ENCODE measurements around the gene HMGCS1. TPM values are rescaled to one million over a fixed set of nuclear protein-coding genes. Genes with fewer than 3 reads are reported as not detected.

Gene HMGCS1
- total and polyA plus RNA-seq, 2 of the 8 experiments (the other 6 are each of a cell fraction or from before 2014, with no cell fraction given): 63.6 to 236 TPM

- WGBS, 2 experiments (ENCODE audit: extremely low coverage in 1 of 2, insufficient coverage in 1 of 2, insufficient read length in 1 of 2, insufficient replicate concordance in 2 of 2, low coverage in 1 of 2, low lambda C conversion rate in 2 of 2, missing lambda C conversion rate in 1 of 2): 84% methylated on average over 6 of the region's 6 CpGs; no CpG with 5 or more reads in 1 of the 2 experiments
- no peak overlapping the region for H3K4me3 ChIP-seq (ENCODE audit: extremely low read depth in 1 of 4, insufficient read depth in 2 of 4, low read depth in 3 of 4, low read length in 4 of 4)
- H3K79me2 ChIP-seq (ENCODE audit: control insufficient read depth in 1 of 2, insufficient read depth in 2 of 2, low read length in 2 of 2): peaks cover 29 to 35% of the 10 kb centered on the region in 2 experiments
- H4K91ac ChIP-seq (replicated peaks; ENCODE audit: insufficient read length, low read length): peak overlapping the region; percentile 31
- H3K27ac ChIP-seq (ENCODE audit: low read depth, low read length): no peak overlapping the region
- POLR2A ChIA-PET (ENCODE audit: partially characterized antibody): no interaction called here
- peaks cover 15 to 22% of the 10 kb centered on the region in 2 experiments for H4K20me1 ChIP-seq (replicated peaks in 1 of 2; ENCODE audit: control insufficient read depth in 1 of 2, insufficient read depth in 2 of 2, low read length in 2 of 2)
- no peak overlapping the region for H4K5ac ChIP-seq (ENCODE audit: insufficient read length, low read depth, low read length)
- no peaks in the 10 kb centered on the region for H3K27me3 ChIP-seq (replicated peaks in 1 of 4; ENCODE audit: control insufficient read depth in 3 of 4, extremely low read depth in 1 of 4, insufficient read depth in 3 of 4, low read length in 3 of 4)
- CTCF ChIA-PET (ENCODE audit: partially characterized antibody): no interaction called here
- H3K23me2 ChIP-seq (ENCODE audit: low read depth, low read length): peaks cover 2% of the 10 kb centered on the region
- H3K18ac ChIP-seq (ENCODE audit: extremely low read depth, low read length): no peak overlapping the region
- H3K79me1 ChIP-seq (ENCODE audit: low read depth, low read length): no peaks in the 10 kb centered on the region
- H3K14ac ChIP-seq (ENCODE audit: insufficient read length): no peak overlapping the region
- no peak overlapping the region; the same call in 1 of the 2 replicates for H2BK20ac ChIP-seq (ENCODE audit: low read length)
- peak overlapping the region; percentile 97; the same call in 1 of the 2 replicates for H2BK5ac ChIP-seq (ENCODE audit: low read depth, low read length)
- peaks cover 0 to 12% (median 7%) of the 10 kb centered on the region in 4 experiments; a peak in 6 of 7 replicates for H3K4me1 ChIP-seq (replicated peaks in 1 of 4; ENCODE audit: control insufficient read depth in 3 of 4, insufficient read depth in 4 of 4, low read length in 3 of 4)
- DNase-seq (ENCODE audit: low read depth in 1 of 2, low spot score in 2 of 2): no peak
- H3K4ac ChIP-seq (replicated peaks; ENCODE audit: insufficient read length, low read depth, low read length): no peak overlapping the region
- no peak overlapping the region for H2AK5ac ChIP-seq (ENCODE audit: low read depth, low read length)
- FAIRE-seq: no peak
- H3K4me2 ChIP-seq (ENCODE audit: insufficient read depth in 1 of 2, low read depth in 2 of 2, low read length in 2 of 2): no peak overlapping the region; a peak in 1 of 4 replicates
- peaks cover 0 to 11% (median 0%) of the 10 kb centered on the region in 4 experiments; a peak in 1 of 8 replicates for H3K36me3 ChIP-seq (ENCODE audit: control insufficient read depth in 2 of 4, insufficient read depth in 4 of 4, low read length in 3 of 4)
- H3K56ac ChIP-seq (replicated peaks; ENCODE audit: insufficient read length, low read depth, low read length): no peak overlapping the region
- no peak overlapping the region for H4K8ac ChIP-seq (ENCODE audit: extremely low read depth, insufficient read depth, low read length)
- H2BK15ac ChIP-seq (ENCODE audit: low read length): no peak overlapping the region
- no peak overlapping the region for H2BK12ac ChIP-seq (ENCODE audit: low read depth, low read length)
- peak overlapping the region; percentile 89 for H2BK120ac ChIP-seq (replicated peaks; ENCODE audit: low read depth, low read length)
- H3K9ac ChIP-seq (replicated peaks in 1 of 4; ENCODE audit: extremely low read depth in 1 of 4, low read depth in 3 of 4, low read length in 3 of 4): no peak overlapping the region
- no peak overlapping the region for H3K23ac ChIP-seq (ENCODE audit: insufficient read length)
- no peak overlapping the region for H2AFZ ChIP-seq (ENCODE audit: low read length)
- no peaks in the 10 kb centered on the region for H3K9me3 ChIP-seq (ENCODE audit: insufficient read depth in 2 of 2, low read depth in 1 of 2, low read length in 1 of 2)
- TF ChIP-seq SP1 (IDR thresholded peaks at IDR 0.05; ENCODE audit: low read depth, low read length) (no peak), POLR2A (IDR thresholded peaks at IDR 0.05; ENCODE audit: control extremely low read depth in 1 of 2, low read depth in 2 of 2, low read length in 2 of 2) (no peak), BCL11A (IDR thresholded peaks at IDR 0.05; ENCODE audit: low read depth in 2 of 2, low read length in 2 of 2) (no peak), CHD1 (IDR thresholded peaks at IDR 0.05; ENCODE audit: low read depth, low read length) (no peak), TBP (IDR thresholded peaks at IDR 0.05; ENCODE audit: low read depth, low read length) (no peak), SIRT6 (IDR thresholded peaks at IDR 0.05; ENCODE audit: low read length) (no peak), MAFK (IDR thresholded peaks at IDR 0.05; ENCODE audit: low read depth, low read length) (no peak), CREB1 (IDR thresholded peaks at IDR 0.05) (no peak), CBX5 (IDR thresholded peaks at IDR 0.05; ENCODE audit: low read depth, low read length) (no peak), ZNF274 (IDR thresholded peaks at IDR 0.05; ENCODE audit: borderline replicate concordance, extremely low read depth, low read length) (no peak), EZH2 (IDR thresholded peaks at IDR 0.05; ENCODE audit: low read depth, low read length, severe bottlenecking) (no peak), TAF7 (optimal IDR thresholded peaks at IDR 0.05; ENCODE audit: borderline replicate concordance, low read depth, low read length) (no peak), FOSL1 (IDR thresholded peaks at IDR 0.05; ENCODE audit: insufficient read depth, low read depth, low read length) (no peak), NANOG (IDR thresholded peaks at IDR 0.05; ENCODE audit: insufficient read depth, low read depth, low read length, poor library complexity, severe bottlenecking) (no peak)
- TF ChIP-seq, protein P1, sequence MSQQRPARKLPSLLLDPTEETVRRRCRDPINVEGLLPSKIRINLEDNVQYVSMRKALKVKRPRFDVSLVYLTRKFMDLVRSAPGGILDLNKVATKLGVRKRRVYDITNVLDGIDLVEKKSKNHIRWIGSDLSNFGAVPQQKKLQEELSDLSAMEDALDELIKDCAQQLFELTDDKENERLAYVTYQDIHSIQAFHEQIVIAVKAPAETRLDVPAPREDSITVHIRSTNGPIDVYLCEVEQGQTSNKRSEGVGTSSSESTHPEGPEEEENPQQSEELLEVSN (IDR thresholded peaks at IDR 0.05): no peak
Observed at GRCh38 chr5:43314724-43315123, 1.5 kb upstream of the HMGCS1 start.

Data from H1 (cell line).